ENCODE results near the gene FBXO33. TPM values are rescaled to one million over a fixed set of nuclear protein-coding genes. Genes with fewer than 3 reads are reported as not detected.
A peak's percentile ranks its signal among the peaks of the same experiment; 100 is the strongest.

Gene FBXO33
- total RNA-seq, 1 donor from 2014 or later = 10.5 TPM

DNA sequence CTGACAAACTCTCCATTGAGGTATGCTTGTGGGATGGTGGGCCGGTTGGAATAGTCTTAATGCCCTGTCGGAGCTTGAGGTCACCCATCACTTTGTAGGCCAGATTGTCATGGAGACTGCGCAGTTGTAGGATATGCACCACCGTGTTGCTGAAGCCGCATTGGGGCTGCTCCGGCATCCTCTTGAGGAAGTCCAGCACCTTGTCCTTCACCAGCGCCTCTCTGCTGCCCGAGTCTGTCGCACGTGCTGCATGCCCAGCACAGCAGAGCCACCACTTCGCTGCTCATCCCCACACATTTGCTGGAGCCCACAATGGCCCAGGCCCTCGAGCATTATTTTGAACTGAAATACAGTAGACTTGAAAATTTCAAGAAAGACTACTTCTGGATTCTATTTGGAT is 61.8 kb downstream of the FBXO33 start:
- H3K36me3 Mint-ChIP-seq = peaks cover 5% of the 10 kb centered on the region
- H3K4me1 Mint-ChIP-seq = peaks cover 2% of the 10 kb centered on the region
- no peak overlapping the region for H3K4me3 Mint-ChIP-seq
- H3K9me3 Mint-ChIP-seq = peaks cover 5% of the 10 kb centered on the region
- DNase-seq (ENCODE audit: low spot score in 2 of 2, unreplicated experiment in 2 of 2) = no peak
- TF ChIP-seq, protein P1, sequence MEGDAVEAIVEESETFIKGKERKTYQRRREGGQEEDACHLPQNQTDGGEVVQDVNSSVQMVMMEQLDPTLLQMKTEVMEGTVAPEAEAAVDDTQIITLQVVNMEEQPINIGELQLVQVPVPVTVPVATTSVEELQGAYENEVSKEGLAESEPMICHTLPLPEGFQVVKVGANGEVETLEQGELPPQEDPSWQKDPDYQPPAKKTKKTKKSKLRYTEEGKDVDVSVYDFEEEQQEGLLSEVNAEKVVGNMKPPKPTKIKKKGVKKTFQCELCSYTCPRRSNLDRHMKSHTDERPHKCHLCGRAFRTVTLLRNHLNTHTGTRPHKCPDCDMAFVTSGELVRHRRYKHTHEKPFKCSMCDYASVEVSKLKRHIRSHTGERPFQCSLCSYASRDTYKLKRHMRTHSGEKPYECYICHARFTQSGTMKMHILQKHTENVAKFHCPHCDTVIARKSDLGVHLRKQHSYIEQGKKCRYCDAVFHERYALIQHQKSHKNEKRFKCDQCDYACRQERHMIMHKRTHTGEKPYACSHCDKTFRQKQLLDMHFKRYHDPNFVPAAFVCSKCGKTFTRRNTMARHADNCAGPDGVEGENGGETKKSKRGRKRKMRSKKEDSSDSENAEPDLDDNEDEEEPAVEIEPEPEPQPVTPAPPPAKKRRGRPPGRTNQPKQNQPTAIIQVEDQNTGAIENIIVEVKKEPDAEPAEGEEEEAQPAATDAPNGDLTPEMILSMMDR (IDR thresholded peaks at IDR 0.05; ENCODE audit: unreplicated experiment) = no peak
- H3K27ac Mint-ChIP-seq = no peak overlapping the region
- H3K27me3 Mint-ChIP-seq (ENCODE audit: low read depth) = no peaks in the 10 kb centered on the region

DNA sequence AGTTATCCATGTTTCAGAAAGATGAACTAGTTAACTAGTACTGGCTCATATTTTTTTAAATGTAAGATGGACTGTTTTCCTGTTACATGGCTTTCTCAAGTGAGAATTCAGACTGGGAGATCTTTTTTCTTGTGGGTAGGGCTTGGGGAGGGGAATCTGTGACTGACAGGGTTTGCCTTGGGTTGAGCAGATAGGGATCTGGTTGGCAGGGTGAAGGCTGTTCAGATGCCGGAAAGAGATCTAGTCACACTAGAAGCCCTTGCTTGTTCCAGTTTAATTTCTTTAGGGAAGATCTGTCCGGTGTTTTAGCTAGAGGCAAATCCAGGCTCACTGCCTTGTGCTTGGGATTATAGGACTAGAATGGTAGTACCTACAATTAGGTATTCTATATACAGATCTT is 63.2 kb downstream of the FBXO33 start:
- H3K36me3 Mint-ChIP-seq = peaks cover 13% of the 10 kb centered on the region

GRCh38 chr14:39368261-39368959 is 63.8 kb downstream of the FBXO33 start:
- peaks cover 19% of the 10 kb centered on the region for H3K9me3 Mint-ChIP-seq
- TF ChIP-seq, protein P1 (IDR thresholded peaks at IDR 0.05; ENCODE audit: unreplicated experiment) = peak; percentile 62
- peaks cover 18% of the 10 kb centered on the region for H3K36me3 Mint-ChIP-seq
- DNase-seq (ENCODE audit: low spot score in 2 of 2, unreplicated experiment in 2 of 2) = peak; percentile 36 to 67
- H3K4me1 Mint-ChIP-seq = no peaks in the 10 kb centered on the region
- no peak overlapping the region for H3K27ac Mint-ChIP-seq
- H3K27me3 Mint-ChIP-seq (ENCODE audit: low read depth) = no peaks in the 10 kb centered on the region
- H3K4me3 Mint-ChIP-seq = no peak overlapping the region

More for the DNA sequence above, 63.2 kb downstream of the FBXO33 start:
- no peak for DNase-seq (ENCODE audit: low spot score in 2 of 2, unreplicated experiment in 2 of 2)
- Mint-ChIP-seq H3K4me3 (no peak overlapping the region), H3K27ac (no peak overlapping the region), H3K4me1 (no peaks in the 10 kb centered on the region), H3K9me3 (peaks cover 14% of the 10 kb centered on the region), H3K27me3 (ENCODE audit: low read depth) (no peaks in the 10 kb centered on the region)
- TF ChIP-seq, protein P1 (IDR thresholded peaks at IDR 0.05; ENCODE audit: unreplicated experiment) = no peak

- H3K4me3 Mint-ChIP-seq = no peak overlapping the region
- DNase-seq (ENCODE audit: low spot score in 2 of 2, unreplicated experiment in 2 of 2) = no peak
- H3K9me3 Mint-ChIP-seq = peaks cover 19% of the 10 kb centered on the region
- peaks cover 25% of the 10 kb centered on the region for H3K36me3 Mint-ChIP-seq
- TF ChIP-seq, protein P1 (IDR thresholded peaks at IDR 0.05; ENCODE audit: unreplicated experiment) = no peak
- H3K4me1 Mint-ChIP-seq = no peaks in the 10 kb centered on the region
- no peaks in the 10 kb centered on the region for H3K27me3 Mint-ChIP-seq (ENCODE audit: low read depth)
- H3K27ac Mint-ChIP-seq = no peak overlapping the region
Observed at GRCh38 chr14:39367387-39367751, 64.9 kb downstream of the FBXO33 start.

- Mint-ChIP-seq H3K36me3 (peaks cover 29% of the 10 kb centered on the region), H3K27me3 (ENCODE audit: low read depth) (no peaks in the 10 kb centered on the region), H3K4me1 (no peaks in the 10 kb centered on the region), H3K9me3 (peaks cover 19% of the 10 kb centered on the region), H3K27ac (no peak overlapping the region), H3K4me3 (no peak overlapping the region)
- DNase-seq (ENCODE audit: low spot score in 2 of 2, unreplicated experiment in 2 of 2) = no peak
- TF ChIP-seq, protein P1 (IDR thresholded peaks at IDR 0.05; ENCODE audit: unreplicated experiment) = no peak
Observed at GRCh38 chr14:39366460-39367386, 65.5 kb downstream of the FBXO33 start.
